Stimulated activated naive CD8-positive, alpha-beta T cell treated with anti-CD3 and anti-CD28 coated beads, Interleukin-15, amount 100 ng/mL, for 72 hours (primary cell): ENCODE measurements around the gene TFAM.
"Not testable (repeated sequence)": the region's sequence is repeated elsewhere in the genome, so short reads cannot be mapped to it uniquely, and the experiment has no call there.

Source experiments
- ATAC-seq: fragments of 150-1000 bp; cut with Tn5 transposase; 2 replicates; pipeline ENCODE4 v1.10.0; 2021; ENCODE audit warnings: mild to moderate bottlenecking, moderate library complexity
- DNase-seq, 2 donors: peaks; one replicate each; pipeline ENCODE4 v3.0.0; 2021 to 2022
- H3K27ac Mint-ChIP-seq, 2 donors: one replicate each; pipeline ENCODE4 v1.8.0; 2022; ENCODE audit warnings: mild to moderate bottlenecking in 2 of 2, mixed read lengths in 2 of 2, moderate library complexity in 2 of 2
- H3K27me3 Mint-ChIP-seq: one replicate; pipeline ENCODE4 v1.8.0; 2022; ENCODE audit warnings: mixed read lengths
- H3K4me1 Mint-ChIP-seq: one replicate; pipeline ENCODE4 v1.8.0; 2022; ENCODE audit warnings: mild to moderate bottlenecking, mixed read lengths
- H3K4me3 Mint-ChIP-seq, 2 donors: one replicate each; pipeline ENCODE4 v1.8.0; 2022; ENCODE audit warnings: mild to moderate bottlenecking in 2 of 2, mixed read lengths in 2 of 2, moderate library complexity in 1 of 2
- H3K9me3 Mint-ChIP-seq, 2 donors: one replicate each; pipeline ENCODE4 v1.8.0; 2022; ENCODE audit warnings: mixed read lengths in 2 of 2

The TFAM gene

DNA sequence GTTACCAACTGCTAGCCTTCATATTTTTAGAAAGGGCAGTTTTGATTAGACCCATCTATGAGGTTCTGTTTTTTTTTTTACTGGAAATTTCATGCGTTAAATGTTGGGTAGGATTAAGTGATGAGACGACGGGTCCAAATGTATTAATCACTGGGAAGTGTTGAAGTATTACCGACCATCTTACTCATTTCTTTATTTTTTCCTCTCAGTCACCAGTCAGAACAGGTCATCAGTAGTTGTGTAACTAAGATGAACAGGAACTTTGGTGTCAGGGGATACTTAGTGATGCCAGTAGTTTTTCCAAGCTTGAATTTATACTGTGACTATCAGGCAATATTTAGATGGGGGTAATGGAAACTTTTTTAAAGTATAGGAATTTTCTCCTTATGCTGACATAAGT is 14.2 kb downstream of the TFAM start:
- Mint-ChIP-seq H3K4me1 (no peaks in the 10 kb centered on the region), H3K9me3 (no peaks in the 10 kb centered on the region), H3K4me3 (no peak overlapping the region), H3K27me3 (no peaks in the 10 kb centered on the region), H3K27ac (no peak overlapping the region)
- ATAC-seq (no peak), DNase-seq (no peak)

DNA sequence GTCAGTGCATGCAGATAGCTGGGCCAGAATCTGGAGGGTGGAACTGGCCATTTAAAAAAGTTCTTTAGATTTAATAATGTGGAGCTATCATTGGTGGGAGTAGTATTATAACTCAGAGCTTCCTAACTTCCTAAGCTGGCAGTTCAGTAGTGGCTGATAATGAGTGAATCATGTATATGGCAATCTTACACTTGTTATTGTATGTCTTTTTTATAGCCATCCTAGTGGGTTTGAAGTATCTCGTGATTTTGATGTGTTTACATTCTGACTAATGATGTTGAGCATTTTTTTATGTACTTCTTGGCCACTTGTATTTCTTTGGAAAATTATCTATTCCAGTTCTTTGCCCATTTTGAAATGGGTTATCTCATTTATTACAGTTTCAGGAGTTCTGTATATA is 15.4 kb downstream of the TFAM start:
- Mint-ChIP-seq H3K9me3 (no peaks in the 10 kb centered on the region), H3K4me1 (no peaks in the 10 kb centered on the region), H3K4me3 (no peak overlapping the region), H3K27me3 (no peaks in the 10 kb centered on the region), H3K27ac (no peak overlapping the region)
- ATAC-seq (no peak), DNase-seq (no peak)

DNA sequence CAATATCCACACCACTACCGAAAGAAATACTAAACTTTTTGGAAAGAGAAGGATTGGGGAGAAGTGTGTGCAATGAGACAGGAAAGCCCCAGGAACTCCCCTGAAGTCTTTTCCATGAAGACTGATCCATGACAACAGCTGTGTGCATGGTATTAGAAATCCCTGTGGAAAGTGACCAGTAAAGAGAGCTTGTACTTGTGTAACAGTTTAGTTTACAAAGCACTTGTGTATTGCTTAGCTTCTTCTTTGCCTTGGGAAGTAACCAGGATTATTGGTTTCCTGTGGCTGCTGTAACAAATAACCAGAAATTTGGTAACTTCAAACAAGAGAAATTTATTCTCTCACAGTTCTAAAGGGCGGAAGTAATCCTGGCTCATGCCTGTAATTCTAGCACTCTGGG is 18.8 kb downstream of the TFAM start:
- no peaks in the 10 kb centered on the region for H3K27me3 Mint-ChIP-seq
- ATAC-seq: no peak
- H3K27ac Mint-ChIP-seq: no peak overlapping the region
- no peaks in the 10 kb centered on the region for H3K4me1 Mint-ChIP-seq
- H3K9me3 Mint-ChIP-seq: no peaks in the 10 kb centered on the region
- no peak for DNase-seq
- H3K4me3 Mint-ChIP-seq: no peak overlapping the region

DNA sequence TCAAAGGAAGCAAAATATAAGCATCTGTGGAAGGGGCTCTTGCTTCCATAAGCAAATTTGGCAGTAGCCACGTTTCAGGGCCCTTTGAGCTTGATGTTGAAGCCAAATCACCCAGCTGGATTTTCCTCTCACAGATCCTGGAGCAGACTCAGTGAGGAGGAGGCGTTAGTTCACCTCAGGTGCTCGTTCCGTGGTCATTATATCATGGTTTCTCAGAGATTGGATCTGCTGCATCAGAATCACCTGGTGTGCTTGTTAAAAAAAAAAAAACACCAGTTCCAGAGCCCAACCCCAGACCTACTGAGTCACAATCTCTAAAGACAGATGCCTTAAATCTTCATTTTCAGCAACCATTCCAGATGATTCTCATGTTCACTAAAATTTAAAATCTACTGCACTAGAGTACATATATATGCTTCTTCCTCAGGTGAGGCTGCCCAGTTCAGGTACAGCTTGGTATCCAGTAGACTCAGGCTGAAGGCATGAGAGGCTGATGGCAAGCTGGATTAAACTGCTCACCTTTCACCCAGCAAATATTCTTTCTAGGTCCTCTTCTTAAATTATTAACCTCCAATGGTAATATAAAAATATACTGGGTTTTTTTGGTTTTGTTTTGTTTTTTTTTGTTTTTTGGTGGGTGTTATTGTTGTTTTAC is 24.9 kb downstream of the TFAM start:
- H3K27ac Mint-ChIP-seq: no peak overlapping the region
- peaks cover 4% of the 10 kb centered on the region for H3K27me3 Mint-ChIP-seq
- no peak overlapping the region for H3K4me3 Mint-ChIP-seq
- no peaks in the 10 kb centered on the region for H3K9me3 Mint-ChIP-seq
- H3K4me1 Mint-ChIP-seq: no peaks in the 10 kb centered on the region
- DNase-seq (no peak), ATAC-seq (no peak)

DNA sequence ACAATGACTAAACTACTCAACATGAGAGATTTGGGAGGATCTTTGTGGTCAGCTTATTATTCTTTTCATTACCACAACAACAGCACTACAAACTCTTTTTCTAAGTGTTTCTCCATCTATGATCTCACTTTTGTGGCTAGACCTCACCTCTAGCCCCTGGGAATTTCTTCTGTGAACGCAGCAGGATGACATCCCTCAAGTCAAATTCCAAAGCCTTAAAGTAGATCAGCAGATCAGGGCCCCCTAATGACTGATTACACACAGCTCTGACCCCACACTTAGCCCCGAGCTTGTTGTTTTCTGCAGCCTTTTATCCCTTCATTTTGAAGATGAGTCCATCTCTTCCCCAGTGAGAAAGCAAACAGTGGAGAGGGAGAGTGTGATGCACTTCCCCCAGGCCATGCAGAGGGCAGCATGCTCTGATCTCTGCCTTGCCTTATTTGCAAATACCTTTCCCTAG is 27.3 kb downstream of the TFAM start:
- H3K4me1 Mint-ChIP-seq: no peaks in the 10 kb centered on the region
- no peak overlapping the region for H3K4me3 Mint-ChIP-seq
- H3K9me3 Mint-ChIP-seq: no peaks in the 10 kb centered on the region
- H3K27ac Mint-ChIP-seq: peak overlapping the region in 1 of 2 donors; percentile 38
- no peak for ATAC-seq
- DNase-seq: no peak
- H3K27me3 Mint-ChIP-seq: peaks cover 15% of the 10 kb centered on the region

DNA sequence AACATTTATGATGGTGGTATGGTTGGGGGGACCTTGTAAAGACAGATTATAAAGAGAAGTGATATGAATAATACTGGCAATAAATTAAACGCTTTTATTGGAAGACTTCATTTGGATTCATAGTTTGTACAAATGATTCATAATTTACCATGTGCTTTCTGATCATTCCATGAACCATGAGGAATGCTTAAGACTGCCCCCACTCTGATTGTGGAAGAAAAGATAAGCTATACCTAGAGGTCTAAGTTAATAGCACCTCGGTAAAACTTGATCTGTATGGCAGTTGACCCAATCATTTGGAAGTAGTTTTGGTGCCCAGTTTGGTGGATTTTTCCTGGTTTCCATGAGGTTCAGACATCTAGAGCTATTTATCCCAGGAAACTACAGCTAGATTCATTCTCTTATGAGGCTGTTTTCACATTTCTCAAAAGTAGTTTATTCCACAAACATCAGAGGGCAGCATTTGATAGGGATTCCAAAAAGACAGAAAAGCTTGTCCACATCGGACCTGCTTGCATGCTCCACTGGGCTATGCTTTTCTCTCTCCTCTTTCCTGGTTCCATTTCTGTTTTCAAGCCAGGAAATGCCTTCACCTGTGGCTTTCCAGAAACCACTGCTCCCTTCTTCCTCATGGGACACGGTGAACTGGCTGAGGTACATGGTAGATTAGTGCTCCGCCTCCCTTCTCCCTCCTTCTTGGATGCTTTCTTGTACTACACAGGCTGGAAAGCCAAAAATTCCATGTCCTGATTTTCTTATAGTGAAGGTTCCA is 29.2 kb downstream of the TFAM start:
- Mint-ChIP-seq H3K27me3 (peaks cover 15% of the 10 kb centered on the region), H3K4me1 (no peaks in the 10 kb centered on the region), H3K27ac (no peak overlapping the region), H3K4me3 (no peak overlapping the region), H3K9me3 (peaks cover 0 to 4% of the 10 kb centered on the region in 2 donors)
- DNase-seq (no peak), ATAC-seq (no peak)

DNA sequence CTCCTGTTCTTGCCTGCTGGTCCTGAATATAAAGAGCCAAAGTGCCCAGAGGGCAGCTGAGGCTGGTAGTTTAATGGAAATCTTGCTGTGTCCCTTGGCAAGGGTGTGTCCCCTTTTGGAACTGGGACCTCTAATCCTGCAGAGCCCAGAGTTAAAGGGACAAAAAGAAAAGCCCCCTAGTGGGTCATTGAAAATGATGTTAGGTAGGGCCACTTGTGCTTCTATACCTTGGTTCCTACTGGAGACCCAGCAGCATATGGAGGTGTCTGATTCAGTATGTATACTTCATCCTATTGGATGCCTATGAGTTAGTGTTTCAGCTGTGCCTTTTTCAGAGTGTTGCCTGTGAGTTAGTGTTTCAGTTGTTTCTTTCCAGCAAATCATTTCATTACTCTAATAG is 30.5 kb downstream of the TFAM start:
- no peak overlapping the region for H3K4me3 Mint-ChIP-seq
- H3K27me3 Mint-ChIP-seq: peaks cover 17% of the 10 kb centered on the region
- H3K4me1 Mint-ChIP-seq: no peaks in the 10 kb centered on the region
- peaks cover 0 to 10% of the 10 kb centered on the region in 2 donors for H3K9me3 Mint-ChIP-seq
- H3K27ac Mint-ChIP-seq: no peak overlapping the region
- ATAC-seq (no peak), DNase-seq (no peak)

DNA sequence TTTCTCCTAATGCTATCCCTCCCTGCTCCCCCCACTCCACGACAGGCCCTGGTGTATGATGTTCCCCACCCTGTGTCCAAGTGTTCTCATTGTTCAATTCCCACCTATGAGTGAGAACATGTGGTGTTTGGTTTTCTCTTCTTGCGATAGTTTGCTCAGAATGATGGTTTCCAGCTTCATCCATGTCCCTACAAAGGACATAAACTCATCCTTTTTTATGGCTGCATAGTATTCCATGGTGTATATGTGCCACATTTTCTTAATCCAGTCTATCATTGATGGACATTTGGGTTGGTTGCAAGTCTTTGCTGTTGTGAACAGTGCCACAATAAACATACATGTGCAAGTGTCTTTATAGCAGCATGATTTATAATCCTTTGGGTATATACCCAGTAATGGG is 32.7 kb downstream of the TFAM start:
- H3K4me3 Mint-ChIP-seq, ATAC-seq, H3K27ac Mint-ChIP-seq, DNase-seq, H3K4me1 Mint-ChIP-seq: not testable (repeated sequence)
- H3K27me3 Mint-ChIP-seq: peaks cover 27% of the 10 kb centered on the region
- peaks cover 6 to 27% of the 10 kb centered on the region in 2 donors for H3K9me3 Mint-ChIP-seq

DNA sequence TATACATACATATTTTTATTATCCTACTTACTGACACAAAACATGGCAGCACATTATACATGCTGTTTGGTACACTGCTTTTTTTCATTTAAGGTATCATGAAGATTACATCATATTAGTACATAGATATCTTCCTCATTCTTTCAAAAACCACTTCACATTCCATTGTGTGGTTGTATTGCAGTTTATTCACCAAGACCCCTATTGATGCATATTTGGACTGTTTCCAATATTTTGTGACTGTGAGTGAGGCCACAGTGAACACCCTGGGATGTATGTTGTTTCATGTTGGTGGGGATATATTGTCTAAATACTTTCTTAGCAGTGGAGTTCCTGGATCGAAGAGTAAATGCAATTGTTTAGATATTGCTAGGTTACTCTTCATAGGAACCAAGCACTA is 39.0 kb downstream of the TFAM start:
- no peaks in the 10 kb centered on the region for H3K4me1 Mint-ChIP-seq
- H3K4me3 Mint-ChIP-seq: no peak overlapping the region
- H3K9me3 Mint-ChIP-seq: peaks cover 6 to 42% of the 10 kb centered on the region in 2 donors
- no peak for DNase-seq
- ATAC-seq: no peak
- no peak overlapping the region for H3K27ac Mint-ChIP-seq
- peaks cover 12% of the 10 kb centered on the region for H3K27me3 Mint-ChIP-seq

DNA sequence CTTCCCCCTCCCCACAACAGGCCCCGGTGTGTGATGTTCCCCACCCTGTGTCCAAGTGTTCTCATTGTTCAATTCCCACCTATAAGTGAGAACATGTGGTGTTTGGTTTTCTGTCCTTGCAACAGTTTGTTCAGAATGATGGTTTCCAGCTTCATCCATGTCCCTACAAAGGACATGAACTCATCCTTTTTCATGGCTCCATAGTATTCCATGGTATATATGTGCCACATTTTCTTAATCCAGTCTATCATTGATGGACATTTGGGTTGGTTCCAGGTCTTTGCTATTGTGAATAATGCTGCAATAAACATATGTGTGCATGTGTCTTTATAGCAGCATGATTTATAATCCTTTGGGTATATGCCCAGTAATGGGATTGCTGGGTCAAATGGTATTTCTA is 43.2 kb downstream of the TFAM start:
- H3K4me3 Mint-ChIP-seq, H3K27me3 Mint-ChIP-seq, ATAC-seq, H3K27ac Mint-ChIP-seq, DNase-seq, H3K4me1 Mint-ChIP-seq: not testable (repeated sequence)
- peaks cover 0 to 16% of the 10 kb centered on the region in 2 donors for H3K9me3 Mint-ChIP-seq

DNA sequence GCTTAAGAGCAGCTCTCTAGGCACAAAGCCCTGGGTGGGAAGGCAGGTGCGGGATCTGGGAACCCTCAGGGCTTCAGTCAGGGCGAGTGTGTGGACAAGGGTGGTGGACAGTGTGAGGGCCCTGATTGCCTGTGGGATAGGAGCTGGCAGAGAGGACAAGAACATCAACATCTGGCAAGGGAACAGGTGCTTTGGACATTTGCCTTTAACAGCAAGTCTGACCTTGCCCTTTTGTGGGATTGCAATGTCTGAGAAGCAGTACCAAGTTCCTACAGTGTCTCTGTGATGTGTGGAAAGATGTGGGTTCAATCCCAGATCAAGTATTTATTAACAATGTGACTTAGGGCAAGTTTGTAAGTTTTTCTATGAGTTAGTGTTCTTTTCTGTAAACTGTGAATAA is 46.7 kb downstream of the TFAM start:
- H3K9me3 Mint-ChIP-seq: peaks cover 0 to 4% of the 10 kb centered on the region in 2 donors
- DNase-seq (no peak), ATAC-seq (no peak)
- no peak overlapping the region for H3K27ac Mint-ChIP-seq
- peaks cover 8% of the 10 kb centered on the region for H3K27me3 Mint-ChIP-seq
- peaks cover 13% of the 10 kb centered on the region for H3K4me1 Mint-ChIP-seq
- H3K4me3 Mint-ChIP-seq: no peak overlapping the region

DNA sequence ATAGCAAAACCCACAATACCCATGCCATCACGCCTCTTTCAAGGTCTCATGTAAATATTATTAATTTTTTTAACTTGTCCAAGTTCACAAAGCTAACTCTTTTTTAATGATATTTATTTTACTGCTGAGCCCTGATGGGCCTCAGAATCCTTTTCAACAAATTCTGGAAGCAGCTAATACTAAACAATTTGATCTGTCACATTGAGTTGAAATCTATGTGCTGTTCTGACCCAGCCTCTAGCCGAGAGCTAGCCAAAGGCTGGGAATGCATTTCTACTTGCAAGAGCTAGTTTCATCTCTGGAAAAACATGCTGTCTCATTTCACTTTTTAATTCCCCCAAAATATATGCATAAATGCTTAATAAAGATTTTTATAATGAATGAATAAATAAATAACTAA is 47.9 kb downstream of the TFAM start:
- H3K4me1 Mint-ChIP-seq: peaks cover 13% of the 10 kb centered on the region
- no peaks in the 10 kb centered on the region for H3K9me3 Mint-ChIP-seq
- no peak for DNase-seq
- peaks cover 8% of the 10 kb centered on the region for H3K27me3 Mint-ChIP-seq
- H3K4me3 Mint-ChIP-seq: no peak overlapping the region
- ATAC-seq: no peak
- no peak overlapping the region for H3K27ac Mint-ChIP-seq

DNA sequence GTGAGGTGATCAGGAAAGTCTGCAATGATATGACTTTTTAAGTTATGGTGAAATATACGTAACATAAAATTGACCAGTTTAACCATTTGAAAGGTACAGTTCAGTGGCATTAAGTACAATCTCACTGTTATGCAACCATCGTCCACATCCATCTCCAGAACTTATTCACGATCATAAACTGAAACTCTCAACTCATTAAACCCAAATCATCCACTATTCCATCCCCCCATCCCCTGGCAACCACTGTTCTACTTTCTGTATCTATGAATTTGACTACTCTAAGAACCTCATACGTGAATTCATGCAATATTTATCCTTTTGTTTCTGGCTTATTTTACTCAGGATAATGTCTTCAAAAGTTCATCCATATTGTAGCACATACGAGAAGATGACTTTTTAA is 48.4 kb downstream of the TFAM start:
- no peaks in the 10 kb centered on the region for H3K9me3 Mint-ChIP-seq
- H3K27ac Mint-ChIP-seq: no peak overlapping the region
- ATAC-seq: no peak
- no peak overlapping the region for H3K4me3 Mint-ChIP-seq
- peaks cover 13% of the 10 kb centered on the region for H3K4me1 Mint-ChIP-seq
- DNase-seq: no peak
- H3K27me3 Mint-ChIP-seq: peaks cover 8% of the 10 kb centered on the region

DNA sequence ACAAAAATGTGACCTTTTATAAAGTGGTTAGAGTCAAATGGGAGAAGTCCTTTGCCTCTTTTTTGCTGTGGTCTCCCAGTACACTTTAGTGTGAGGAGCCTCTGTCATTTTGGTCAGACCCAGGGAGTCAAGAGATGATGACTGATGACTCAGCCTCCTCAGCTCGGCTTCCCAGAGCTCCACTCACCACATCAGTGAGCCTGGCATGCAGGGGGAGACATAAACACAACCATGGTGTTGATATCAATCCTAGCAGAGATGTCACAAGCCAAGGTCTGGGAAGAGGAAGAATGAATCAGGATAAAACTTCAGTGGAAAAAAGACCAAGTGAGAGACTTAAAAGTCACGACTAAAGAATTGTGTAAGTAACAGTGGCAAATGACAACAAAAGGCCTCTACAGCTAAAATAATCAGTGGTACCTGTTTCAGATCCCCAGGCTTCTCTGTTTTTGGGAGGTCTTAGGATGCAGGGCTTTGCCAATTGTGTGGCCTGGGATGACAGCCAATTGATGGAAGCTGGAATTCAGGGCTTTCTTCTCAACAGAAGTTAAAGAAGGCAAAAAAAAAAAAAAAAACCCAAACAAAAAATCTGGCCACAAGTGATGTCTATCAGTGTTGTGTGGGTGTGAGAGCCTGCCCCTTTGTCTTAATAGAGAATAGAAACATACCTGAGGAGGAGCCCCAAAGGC is 50.2 kb downstream of the TFAM start:
- Mint-ChIP-seq H3K4me3 (peak overlapping the region; percentile 20 to 43), H3K27me3 (peaks cover 8% of the 10 kb centered on the region), H3K9me3 (peaks cover 8 to 9% of the 10 kb centered on the region in 2 donors), H3K27ac (peak overlapping the region in 1 of 2 donors; percentile 79), H3K4me1 (peaks cover 13% of the 10 kb centered on the region)
- peak; percentile 18 to 22 for DNase-seq
- peak; percentile 94 for ATAC-seq

DNA sequence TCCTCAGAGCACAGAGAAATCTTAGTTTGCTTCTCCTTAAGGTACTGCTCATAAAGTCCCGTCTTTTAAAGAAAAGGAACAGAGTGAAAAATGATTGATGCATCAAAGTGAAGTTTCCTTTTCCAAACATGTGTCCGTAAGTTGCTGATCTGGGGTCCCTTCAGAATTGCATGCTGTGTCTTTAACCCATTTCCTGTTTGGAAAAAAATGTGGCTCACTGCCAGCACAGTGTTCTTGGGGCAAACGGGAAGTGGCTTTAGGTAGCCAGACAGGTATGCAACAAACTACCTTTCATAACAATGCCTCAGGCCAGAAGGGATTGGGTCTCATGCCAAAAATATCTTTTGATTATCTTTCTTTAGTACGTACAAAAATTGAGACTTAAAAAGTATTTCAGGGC is 50.9 kb downstream of the TFAM start:
- H3K4me3 Mint-ChIP-seq: no peak overlapping the region
- H3K4me1 Mint-ChIP-seq: peaks cover 13% of the 10 kb centered on the region
- peaks cover 8% of the 10 kb centered on the region for H3K27me3 Mint-ChIP-seq
- ATAC-seq (no peak), DNase-seq (no peak)
- peaks cover 10 to 12% of the 10 kb centered on the region in 2 donors for H3K9me3 Mint-ChIP-seq
- no peak overlapping the region for H3K27ac Mint-ChIP-seq

DNA sequence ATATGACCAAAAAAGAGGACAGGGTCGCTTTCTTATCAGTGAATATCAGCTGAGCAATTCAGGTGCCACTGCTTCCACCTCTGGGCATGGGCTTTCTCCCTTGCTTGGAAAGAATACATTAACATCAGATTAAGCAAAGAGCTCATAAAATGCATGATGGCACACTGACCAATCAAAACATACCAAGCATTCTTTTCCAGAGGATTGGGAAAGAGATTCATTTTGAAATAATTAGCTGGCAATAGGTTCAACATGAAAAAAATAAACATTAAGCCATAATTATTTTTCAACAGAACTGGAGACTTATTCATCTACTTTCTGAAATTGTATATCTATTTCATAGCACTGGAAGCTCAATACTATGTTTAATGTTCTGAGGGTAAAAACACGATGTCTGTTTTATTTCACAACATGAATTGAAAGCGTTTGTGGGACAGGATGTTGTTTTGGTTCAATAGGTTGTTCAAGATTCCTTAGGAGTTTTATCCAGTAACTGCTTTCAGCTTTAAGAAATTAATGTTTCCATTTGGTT is 53.2 kb downstream of the TFAM start:
- peaks cover 10 to 12% of the 10 kb centered on the region in 2 donors for H3K9me3 Mint-ChIP-seq

More for the DNA sequence above, 53.2 kb downstream of the TFAM start:
- ATAC-seq: no peak
- Mint-ChIP-seq H3K4me1 (peaks cover 13% of the 10 kb centered on the region), H3K4me3 (no peak overlapping the region), H3K27ac (no peak overlapping the region), H3K27me3 (no peaks in the 10 kb centered on the region)
- no peak for DNase-seq
